ENCODE data around the gene GASK1B. TPM values are rescaled to one million over a fixed set of nuclear protein-coding genes. Genes with fewer than 3 reads are reported as not detected.

Gene GASK1B
- total RNA-seq, 5 donors from 2014 or later (not counting 1 experiment from before 2014, with no cell fraction given): 0.30 to 0.57 (median 0.41) TPM; not detected in 2

- H3K36me3 Mint-ChIP-seq: no peaks in the 10 kb centered on the region
- WGBS (ENCODE audit: insufficient coverage): no CpG with 5 or more reads among the region's 1 CpG
- no peaks in the 10 kb centered on the region for H3K27me3 Mint-ChIP-seq
- Histone ChIP-seq H3K36me3 (ENCODE audit: control insufficient read depth in 2 of 2, extremely low read depth in 1 of 2, insufficient read depth in 1 of 2, low read length in 1 of 2) (no peaks in the 10 kb centered on the region), H3K27ac (ENCODE audit: low read length) (no peak overlapping the region), H3K4me1 (ENCODE audit: control insufficient read depth in 1 of 2, extremely low read depth in 1 of 2, insufficient read depth in 2 of 2, low read length in 2 of 2) (no peaks in the 10 kb centered on the region), H3K27me3 (replicated peaks in 1 of 2; ENCODE audit: control insufficient read depth in 2 of 2, extremely low read depth in 1 of 2, insufficient read depth in 2 of 2, low read length in 1 of 2) (no peaks in the 10 kb centered on the region), H3K4me3 (ENCODE audit: control insufficient read depth in 1 of 2, extremely low read depth in 1 of 2, low read length in 1 of 2) (no peak overlapping the region), H3K9me3 (no peaks in the 10 kb centered on the region)
- DNase-seq (no peak), ATAC-seq (replicated peaks in 1 of 4) (no peak)
- no peaks in the 10 kb centered on the region for H3K4me1 Mint-ChIP-seq
- no peak overlapping the region for H3K27ac Mint-ChIP-seq
- H3K4me3 Mint-ChIP-seq: no peak overlapping the region
- CTCF ChIA-PET: no interaction called here
- POLR2A ChIA-PET: no interaction called here
- no peaks in the 10 kb centered on the region for H3K9me3 Mint-ChIP-seq
Measured at GRCh38 chr4:158131027-158131426, 41.8 kb downstream of the GASK1B start.

- ChIA-PET CTCF (no interaction called here), POLR2A (no interaction called here)
- H3K4me3 ChIP-seq (ENCODE audit: control insufficient read depth in 1 of 2, extremely low read depth in 1 of 2, low read length in 1 of 2): no peak overlapping the region
- H3K9me3 ChIP-seq: no peaks in the 10 kb centered on the region
- H3K36me3 Mint-ChIP-seq: no peaks in the 10 kb centered on the region
- no peaks in the 10 kb centered on the region for H3K4me1 ChIP-seq (ENCODE audit: control insufficient read depth in 1 of 2, extremely low read depth in 1 of 2, insufficient read depth in 2 of 2, low read length in 2 of 2)
- H3K27me3 ChIP-seq (replicated peaks in 1 of 2; ENCODE audit: control insufficient read depth in 2 of 2, extremely low read depth in 1 of 2, insufficient read depth in 2 of 2, low read length in 1 of 2): no peaks in the 10 kb centered on the region
- no peak overlapping the region for H3K27ac ChIP-seq (ENCODE audit: low read length)
- H3K36me3 ChIP-seq (ENCODE audit: control insufficient read depth in 2 of 2, extremely low read depth in 1 of 2, insufficient read depth in 1 of 2, low read length in 1 of 2): no peaks in the 10 kb centered on the region
- no peaks in the 10 kb centered on the region for H3K9me3 Mint-ChIP-seq
- H3K4me3 Mint-ChIP-seq: no peak overlapping the region
- no peaks in the 10 kb centered on the region for H3K4me1 Mint-ChIP-seq
- no CpG with 5 or more reads among the region's 2 CpGs for WGBS (ENCODE audit: insufficient coverage)
- H3K27me3 Mint-ChIP-seq: no peaks in the 10 kb centered on the region
- DNase-seq (no peak), ATAC-seq (replicated peaks in 1 of 4) (no peak)
- no peak overlapping the region for H3K27ac Mint-ChIP-seq
Measured at GRCh38 chr4:158130204-158130603, 42.6 kb downstream of the GASK1B start.

- Histone ChIP-seq H3K27ac (ENCODE audit: low read length) (no peak overlapping the region), H3K4me3 (ENCODE audit: control insufficient read depth in 1 of 2, extremely low read depth in 1 of 2, low read length in 1 of 2) (no peak overlapping the region), H3K36me3 (ENCODE audit: control insufficient read depth in 2 of 2, extremely low read depth in 1 of 2, insufficient read depth in 1 of 2, low read length in 1 of 2) (no peaks in the 10 kb centered on the region), H3K27me3 (replicated peaks in 1 of 2; ENCODE audit: control insufficient read depth in 2 of 2, extremely low read depth in 1 of 2, insufficient read depth in 2 of 2, low read length in 1 of 2) (no peaks in the 10 kb centered on the region), H3K9me3 (no peaks in the 10 kb centered on the region), H3K4me1 (ENCODE audit: control insufficient read depth in 1 of 2, extremely low read depth in 1 of 2, insufficient read depth in 2 of 2, low read length in 2 of 2) (no peaks in the 10 kb centered on the region)
- ATAC-seq (replicated peaks in 1 of 4) (no peak), DNase-seq (no peak)
- ChIA-PET CTCF (no interaction called here), POLR2A (no interaction called here)
- no peaks in the 10 kb centered on the region for H3K9me3 Mint-ChIP-seq
- WGBS (ENCODE audit: insufficient coverage): no CpG with 5 or more reads among the region's 2 CpGs
- no peaks in the 10 kb centered on the region for H3K36me3 Mint-ChIP-seq
- no peaks in the 10 kb centered on the region for H3K27me3 Mint-ChIP-seq
- H3K4me3 Mint-ChIP-seq: no peak overlapping the region
- H3K4me1 Mint-ChIP-seq: no peaks in the 10 kb centered on the region
- no peak overlapping the region for H3K27ac Mint-ChIP-seq
Measured at GRCh38 chr4:158129694-158130093, 43.1 kb downstream of the GASK1B start.

- no peaks in the 10 kb centered on the region for H3K4me1 ChIP-seq (ENCODE audit: control insufficient read depth in 1 of 2, extremely low read depth in 1 of 2, insufficient read depth in 2 of 2, low read length in 2 of 2)
- no peak overlapping the region for H3K4me3 ChIP-seq (ENCODE audit: control insufficient read depth in 1 of 2, extremely low read depth in 1 of 2, low read length in 1 of 2)
- H3K27me3 ChIP-seq (replicated peaks in 1 of 2; ENCODE audit: control insufficient read depth in 2 of 2, extremely low read depth in 1 of 2, insufficient read depth in 2 of 2, low read length in 1 of 2): no peaks in the 10 kb centered on the region
- H3K9me3 ChIP-seq: no peaks in the 10 kb centered on the region
- no peak overlapping the region for H3K4me3 Mint-ChIP-seq
- WGBS (ENCODE audit: insufficient coverage): no CpG with 5 or more reads among the region's 5 CpGs
- H3K36me3 ChIP-seq (ENCODE audit: control insufficient read depth in 2 of 2, extremely low read depth in 1 of 2, insufficient read depth in 1 of 2, low read length in 1 of 2): no peaks in the 10 kb centered on the region
- no peaks in the 10 kb centered on the region for H3K36me3 Mint-ChIP-seq
- ChIA-PET CTCF (no interaction called here), POLR2A (no interaction called here)
- ATAC-seq (replicated peaks in 1 of 4) (no peak), DNase-seq (no peak)
- H3K9me3 Mint-ChIP-seq: no peaks in the 10 kb centered on the region
- no peak overlapping the region for H3K27ac ChIP-seq (ENCODE audit: low read length)
- H3K27me3 Mint-ChIP-seq: no peaks in the 10 kb centered on the region
- no peaks in the 10 kb centered on the region for H3K4me1 Mint-ChIP-seq
- H3K27ac Mint-ChIP-seq: no peak overlapping the region
Measured at GRCh38 chr4:158128540-158128939, 44.3 kb downstream of the GASK1B start.

GRCh38 chr4:158125310-158125709 lies 47.5 kb downstream of the GASK1B start:
- Histone ChIP-seq H3K27me3 (replicated peaks in 1 of 2; ENCODE audit: control insufficient read depth in 2 of 2, extremely low read depth in 1 of 2, insufficient read depth in 2 of 2, low read length in 1 of 2) (no peaks in the 10 kb centered on the region), H3K27ac (ENCODE audit: low read length) (no peak overlapping the region), H3K36me3 (ENCODE audit: control insufficient read depth in 2 of 2, extremely low read depth in 1 of 2, insufficient read depth in 1 of 2, low read length in 1 of 2) (no peaks in the 10 kb centered on the region), H3K4me1 (ENCODE audit: control insufficient read depth in 1 of 2, extremely low read depth in 1 of 2, insufficient read depth in 2 of 2, low read length in 2 of 2) (no peaks in the 10 kb centered on the region), H3K4me3 (ENCODE audit: control insufficient read depth in 1 of 2, extremely low read depth in 1 of 2, low read length in 1 of 2) (no peak overlapping the region), H3K9me3 (no peaks in the 10 kb centered on the region)
- no peak overlapping the region for H3K27ac Mint-ChIP-seq
- no peaks in the 10 kb centered on the region for H3K4me1 Mint-ChIP-seq
- CTCF ChIA-PET: no interaction called here
- DNase-seq (no peak), ATAC-seq (replicated peaks in 1 of 4) (no peak)
- H3K27me3 Mint-ChIP-seq: no peaks in the 10 kb centered on the region
- H3K4me3 Mint-ChIP-seq: no peak overlapping the region
- H3K36me3 Mint-ChIP-seq: no peaks in the 10 kb centered on the region
- no peaks in the 10 kb centered on the region for H3K9me3 Mint-ChIP-seq
- POLR2A ChIA-PET: no interaction called here
- no CpG with 5 or more reads among the region's 1 CpG for WGBS (ENCODE audit: insufficient coverage)

Other genes starting within 250 kb of the GASK1B start
- gene TMEM144, start 37.5 kb upstream of the GASK1B start, total RNA-seq: under 1 TPM in 2 of 5 donors, not detected in 3; 0.09 to 0.32 TPM